GM23338 (cell line): ENCODE results near the gene PTPRZ1. TPM values are rescaled to one million over a fixed set of nuclear protein-coding genes. Genes with fewer than 3 reads are reported as not detected.

ENCODE experiments used
- ATAC-seq: fragments of 200-7000 bp; cut with Tn5 transposase; 3 replicates; pipeline ENCODE4 v1.9.1; 2020
- DNase-seq: peaks from one replicate; pipeline ENCODE4 v3.0.0-alpha.2; 2015; ENCODE audit warnings: low spot score
- H2AFZ ChIP-seq: fragments of 200-600 bp; sonication (generic); 2 replicates; pipeline ENCODE4 v1.8.0; 2016; ENCODE audit warnings: antibody characterized with exemption, mild to moderate bottlenecking, moderate library complexity
- H3F3A ChIP-seq: fragments of 200-600 bp; sonication (generic); replicated peaks from 2 replicates; pipeline ENCODE4 v1.8.0; 2017; ENCODE audit warnings: antibody characterized with exemption, mixed run types, low read depth
- H3K27ac ChIP-seq: fragments of 200-600 bp; sonication (generic); 2 replicates; pipeline ENCODE4 v1.6.1; 2016; ENCODE audit warnings: low read depth
- H3K27me3 ChIP-seq: fragments of 200-600 bp; sonication (generic); 2 replicates; pipeline ENCODE4 v1.8.0; 2016; ENCODE audit warnings: mild to moderate bottlenecking, mixed run types, moderate library complexity; ENCODE audit not compliant: insufficient read depth
- H3K36me3 ChIP-seq: fragments of 200-600 bp; sonication (generic); 2 replicates; pipeline ENCODE4 v1.8.0; 2016; ENCODE audit warnings: mild to moderate bottlenecking; ENCODE audit not compliant: insufficient read depth
- H3K4me1 ChIP-seq: fragments of 200-600 bp; sonication (generic); 2 replicates; pipeline ENCODE4 v1.8.0; 2016; ENCODE audit warnings: mild to moderate bottlenecking, moderate library complexity; ENCODE audit not compliant: insufficient read depth
- H3K4me2 ChIP-seq: fragments of 200-600 bp; sonication (generic); 2 replicates; pipeline ENCODE4 v1.7.1; 2017; ENCODE audit warnings: mixed run types
- H3K4me3 ChIP-seq: fragments of 200-600 bp; sonication (generic); 2 replicates; pipeline ENCODE4 v1.6.1; 2016; ENCODE audit warnings: mixed run types
- H3K79me2 ChIP-seq: fragments of 200-600 bp; sonication (generic); replicated peaks from 2 replicates; pipeline ENCODE4 v1.8.0; 2017; ENCODE audit warnings: mild to moderate bottlenecking; ENCODE audit not compliant: insufficient read depth
- H3K9me2 ChIP-seq: fragments of 200-600 bp; sonication (generic); 2 replicates; pipeline ENCODE4 v1.8.0; 2017; ENCODE audit not compliant: insufficient read depth
- H4K20me1 ChIP-seq: fragments of 200-600 bp; sonication (generic); replicated peaks from 2 replicates; pipeline ENCODE4 v1.8.0; 2017; ENCODE audit warnings: mild to moderate bottlenecking; ENCODE audit not compliant: insufficient read depth
- H3K27ac Mint-ChIP-seq: 2 replicates; pipeline ENCODE4 v1.8.0; 2020; ENCODE audit warnings: inconsistent platforms, mild to moderate bottlenecking, moderate library complexity, mixed read lengths
- H3K27me3 Mint-ChIP-seq: 3 replicates; pipeline ENCODE4 v1.8.0; 2022; ENCODE audit warnings: low read depth, mild to moderate bottlenecking, moderate library complexity, mixed read lengths, inconsistent platforms; ENCODE audit not compliant: insufficient read depth, poor library complexity
- H3K36me3 Mint-ChIP-seq: 3 replicates; pipeline ENCODE4 v1.8.0; 2021; ENCODE audit warnings: low read depth, mild to moderate bottlenecking, inconsistent platforms, moderate library complexity, mixed read lengths
- H3K4me1 Mint-ChIP-seq: 3 replicates; pipeline ENCODE4 v1.8.0; 2020; ENCODE audit warnings: mild to moderate bottlenecking, inconsistent platforms, mixed read lengths
- H3K4me3 Mint-ChIP-seq: 3 replicates; pipeline ENCODE4 v1.8.0; 2021; ENCODE audit warnings: moderate library complexity, mild to moderate bottlenecking, inconsistent platforms, mixed read lengths
- H3K9me3 Mint-ChIP-seq: 3 replicates; pipeline ENCODE4 v1.8.0; 2020; ENCODE audit warnings: moderate library complexity, mild to moderate bottlenecking, inconsistent platforms, mixed read lengths
- NANOG ChIP-seq: IDR thresholded peaks from 2 replicates; pipeline ENCODE4 v1.6.1; 2016; ENCODE audit warnings: antibody characterized with exemption, borderline replicate concordance
- POLR2AphosphoS5 ChIP-seq: IDR thresholded peaks from 2 replicates; pipeline ENCODE4 v1.6.1; 2016; ENCODE audit warnings: antibody characterized with exemption, low read depth
- ZNF114 ChIP-seq: fragments of 250-450 bp; sonication (Bioruptor Pico); IDR thresholded peaks from 2 replicates; pipeline ENCODE4 v1.5.0; 2020; ENCODE audit warnings: mild to moderate bottlenecking, moderate library complexity
- ZNF331 ChIP-seq: fragments of 250-450 bp; sonication (Bioruptor Pico); IDR thresholded peaks from 2 replicates; pipeline ENCODE4 v1.5.0; 2020; ENCODE audit warnings: low read depth, mild to moderate bottlenecking, moderate library complexity
- polyA plus RNA-seq: library from polyadenylated mRNA; unstranded; fragments of >200 nt; fragmentation: Nextera tagmentation; extraction: Ambion mirVana; gene quantifications from 2 replicates; pipeline ENCODE4 v1.2.1, GENCODE V29; 2016
- total RNA-seq: library from RNA; depleted of rRNA; stranded (reverse); fragments of >200 nt; shearing (Covaris generic); gene quantifications from 2 replicates; pipeline ENCODE4 v1.2.3, GENCODE V29; 2014
- TF ChIP-seq, protein P1 (sequence below): fragments of 250-450 bp; sonication (Bioruptor Pico); IDR thresholded peaks from 2 replicates; pipeline ENCODE4 v1.5.0; 2020; ENCODE audit warnings: mild to moderate bottlenecking, moderate library complexity
- TF ChIP-seq, protein P2 (sequence below): IDR thresholded peaks from 2 replicates; pipeline ENCODE4 v1.6.1; 2016; ENCODE audit warnings: antibody characterized with exemption

The PTPRZ1 gene
- total and polyA plus RNA-seq, 2 experiments from 2014 or later, result 160 to 230 TPM

DNA sequence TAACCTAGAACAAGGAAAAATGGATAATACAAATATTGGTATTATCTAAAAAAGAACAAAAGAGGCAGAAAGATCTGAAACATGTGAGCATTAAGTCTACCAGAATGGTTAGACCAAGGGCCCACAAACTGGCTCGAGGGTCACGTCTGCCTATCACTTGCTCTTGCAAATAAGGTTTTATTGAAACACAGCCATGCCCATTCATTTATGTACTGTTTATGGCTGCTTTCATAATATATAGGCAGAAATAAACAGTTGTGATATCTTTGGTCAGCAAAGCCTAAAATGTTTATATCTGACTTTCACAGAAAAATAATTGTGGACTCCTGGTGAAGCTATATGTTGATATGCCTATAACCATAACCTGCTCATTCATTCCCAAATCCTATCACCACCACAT is 199.3 kb downstream of the PTPRZ1 start (continued):
- TF ChIP-seq, protein P1, sequence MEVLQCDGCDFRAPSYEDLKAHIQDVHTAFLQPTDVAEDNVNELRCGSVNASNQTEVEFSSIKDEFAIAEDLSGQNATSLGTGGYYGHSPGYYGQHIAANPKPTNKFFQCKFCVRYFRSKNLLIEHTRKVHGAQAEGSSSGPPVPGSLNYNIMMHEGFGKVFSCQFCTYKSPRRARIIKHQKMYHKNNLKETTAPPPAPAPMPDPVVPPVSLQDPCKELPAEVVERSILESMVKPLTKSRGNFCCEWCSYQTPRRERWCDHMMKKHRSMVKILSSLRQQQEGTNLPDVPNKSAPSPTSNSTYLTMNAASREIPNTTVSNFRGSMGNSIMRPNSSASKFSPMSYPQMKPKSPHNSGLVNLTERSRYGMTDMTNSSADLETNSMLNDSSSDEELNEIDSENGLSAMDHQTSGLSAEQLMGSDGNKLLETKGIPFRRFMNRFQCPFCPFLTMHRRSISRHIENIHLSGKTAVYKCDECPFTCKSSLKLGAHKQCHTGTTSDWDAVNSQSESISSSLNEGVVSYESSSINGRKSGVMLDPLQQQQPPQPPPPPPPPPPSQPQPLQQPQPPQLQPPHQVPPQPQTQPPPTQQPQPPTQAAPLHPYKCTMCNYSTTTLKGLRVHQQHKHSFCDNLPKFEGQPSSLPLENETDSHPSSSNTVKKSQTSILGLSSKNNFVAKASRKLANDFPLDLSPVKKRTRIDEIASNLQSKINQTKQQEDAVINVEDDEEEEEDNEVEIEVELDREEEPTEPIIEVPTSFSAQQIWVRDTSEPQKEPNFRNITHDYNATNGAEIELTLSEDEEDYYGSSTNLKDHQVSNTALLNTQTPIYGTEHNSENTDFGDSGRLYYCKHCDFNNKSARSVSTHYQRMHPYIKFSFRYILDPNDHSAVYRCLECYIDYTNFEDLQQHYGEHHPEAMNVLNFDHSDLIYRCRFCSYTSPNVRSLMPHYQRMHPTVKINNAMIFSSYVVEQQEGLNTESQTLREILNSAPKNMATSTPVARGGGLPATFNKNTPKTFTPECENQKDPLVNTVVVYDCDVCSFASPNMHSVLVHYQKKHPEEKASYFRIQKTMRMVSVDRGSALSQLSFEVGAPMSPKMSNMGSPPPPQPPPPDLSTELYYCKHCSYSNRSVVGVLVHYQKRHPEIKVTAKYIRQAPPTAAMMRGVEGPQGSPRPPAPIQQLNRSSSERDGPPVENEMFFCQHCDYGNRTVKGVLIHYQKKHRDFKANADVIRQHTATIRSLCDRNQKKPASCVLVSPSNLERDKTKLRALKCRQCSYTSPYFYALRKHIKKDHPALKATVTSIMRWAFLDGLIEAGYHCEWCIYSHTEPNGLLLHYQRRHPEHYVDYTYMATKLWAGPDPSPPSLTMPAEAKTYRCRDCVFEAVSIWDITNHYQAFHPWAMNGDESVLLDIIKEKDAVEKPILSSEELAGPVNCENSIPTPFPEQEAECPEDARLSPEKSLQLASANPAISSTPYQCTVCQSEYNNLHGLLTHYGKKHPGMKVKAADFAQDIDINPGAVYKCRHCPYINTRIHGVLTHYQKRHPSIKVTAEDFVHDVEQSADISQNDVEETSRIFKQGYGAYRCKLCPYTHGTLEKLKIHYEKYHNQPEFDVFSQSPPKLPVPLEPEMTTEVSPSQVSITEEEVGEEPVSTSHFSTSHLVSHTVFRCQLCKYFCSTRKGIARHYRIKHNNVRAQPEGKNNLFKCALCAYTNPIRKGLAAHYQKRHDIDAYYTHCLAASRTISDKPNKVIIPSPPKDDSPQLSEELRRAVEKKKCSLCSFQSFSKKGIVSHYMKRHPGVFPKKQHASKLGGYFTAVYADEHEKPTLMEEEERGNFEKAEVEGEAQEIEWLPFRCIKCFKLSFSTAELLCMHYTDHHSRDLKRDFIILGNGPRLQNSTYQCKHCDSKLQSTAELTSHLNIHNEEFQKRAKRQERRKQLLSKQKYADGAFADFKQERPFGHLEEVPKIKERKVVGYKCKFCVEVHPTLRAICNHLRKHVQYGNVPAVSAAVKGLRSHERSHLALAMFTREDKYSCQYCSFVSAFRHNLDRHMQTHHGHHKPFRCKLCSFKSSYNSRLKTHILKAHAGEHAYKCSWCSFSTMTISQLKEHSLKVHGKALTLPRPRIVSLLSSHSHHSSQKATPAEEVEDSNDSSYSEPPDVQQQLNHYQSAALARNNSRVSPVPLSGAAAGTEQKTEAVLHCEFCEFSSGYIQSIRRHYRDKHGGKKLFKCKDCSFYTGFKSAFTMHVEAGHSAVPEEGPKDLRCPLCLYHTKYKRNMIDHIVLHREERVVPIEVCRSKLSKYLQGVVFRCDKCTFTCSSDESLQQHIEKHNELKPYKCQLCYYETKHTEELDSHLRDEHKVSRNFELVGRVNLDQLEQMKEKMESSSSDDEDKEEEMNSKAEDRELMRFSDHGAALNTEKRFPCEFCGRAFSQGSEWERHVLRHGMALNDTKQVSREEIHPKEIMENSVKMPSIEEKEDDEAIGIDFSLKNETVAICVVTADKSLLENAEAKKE, result no peak
- TF ChIP-seq NANOG, result no peak
- TF ChIP-seq, protein P2, sequence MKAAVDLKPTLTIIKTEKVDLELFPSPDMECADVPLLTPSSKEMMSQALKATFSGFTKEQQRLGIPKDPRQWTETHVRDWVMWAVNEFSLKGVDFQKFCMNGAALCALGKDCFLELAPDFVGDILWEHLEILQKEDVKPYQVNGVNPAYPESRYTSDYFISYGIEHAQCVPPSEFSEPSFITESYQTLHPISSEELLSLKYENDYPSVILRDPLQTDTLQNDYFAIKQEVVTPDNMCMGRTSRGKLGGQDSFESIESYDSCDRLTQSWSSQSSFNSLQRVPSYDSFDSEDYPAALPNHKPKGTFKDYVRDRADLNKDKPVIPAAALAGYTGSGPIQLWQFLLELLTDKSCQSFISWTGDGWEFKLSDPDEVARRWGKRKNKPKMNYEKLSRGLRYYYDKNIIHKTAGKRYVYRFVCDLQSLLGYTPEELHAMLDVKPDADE, result no peak
- no peak for TF ChIP-seq ZNF331 (CRISPR knock-in tag)

GRCh38 chr7:122072924-122073599 is 200.1 kb downstream of the PTPRZ1 start:
- Histone ChIP-seq H3K4me3 (no peak overlapping the region), H2AFZ (no peak overlapping the region), H4K20me1 (peaks cover 9% of the 10 kb centered on the region; the same call in 1 of the 2 replicates), H3K27me3 (no peaks in the 10 kb centered on the region), H3K4me2 (no peak overlapping the region), H3F3A (peaks cover 22% of the 10 kb centered on the region; the same call in 1 of the 2 replicates), H3K79me2 (no peaks in the 10 kb centered on the region), H3K4me1 (peaks cover 20% of the 10 kb centered on the region), H3K36me3 (peaks cover 32% of the 10 kb centered on the region; the same call in 1 of the 2 replicates), H3K9me2 (no peaks in the 10 kb centered on the region), H3K27ac (no peak overlapping the region)
- H3K4me3 Mint-ChIP-seq, result no peak overlapping the region
- H3K27ac Mint-ChIP-seq, result no peak overlapping the region
- H3K27me3 Mint-ChIP-seq, result peaks cover 22% of the 10 kb centered on the region
- H3K9me3 Mint-ChIP-seq, result peaks cover 3% of the 10 kb centered on the region; the same call in 1 of the 3 replicates
- H3K4me1 Mint-ChIP-seq, result peaks cover 25% of the 10 kb centered on the region
- TF ChIP-seq ZNF114 (CRISPR knock-in tag) (no peak), POLR2AphosphoS5 (peak; percentile 4; the same call in 1 of the 2 replicates)
- ATAC-seq, result peak; percentile 2
- no peak for DNase-seq
- peaks cover 47% of the 10 kb centered on the region for H3K36me3 Mint-ChIP-seq
